Measurements from ENCODE around the gene KAZN.

The KAZN gene

GRCh38 chr1:14590411-14591180 is 7.9 kb upstream of the KAZN start:
- DNase-seq: peak; percentile 36

GRCh38 chr1:14591600-14591999 is 6.9 kb upstream of the KAZN start:
- no peak for DNase-seq

- DNase-seq: no peak
Measured at GRCh38 chr1:14592004-14592631, 6.4 kb upstream of the KAZN start.

GRCh38 chr1:14593302-14593701 is 5.2 kb upstream of the KAZN start:
- DNase-seq: no peak

- no peak for DNase-seq
Measured at GRCh38 chr1:14594045-14594444, 4.4 kb upstream of the KAZN start.

DNA sequence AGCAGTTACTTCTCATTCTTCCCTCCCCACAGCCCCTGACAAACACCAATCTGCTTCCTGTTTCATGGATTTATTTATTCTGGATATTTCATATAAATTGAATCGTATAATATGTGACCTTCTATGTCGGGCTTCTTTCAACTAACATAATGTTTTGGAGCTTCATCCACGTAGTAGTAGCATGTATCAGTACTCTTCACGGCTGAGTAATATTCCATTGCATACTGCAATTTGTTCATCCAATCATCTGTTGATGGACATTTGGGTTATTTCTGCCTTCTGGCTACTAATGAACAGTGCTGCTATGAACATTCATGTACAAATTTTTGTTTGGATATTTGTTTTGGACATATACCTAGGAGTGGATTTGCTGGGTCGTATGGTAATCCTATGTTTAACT is 1.9 kb upstream of the KAZN start:
- DNase-seq: no peak

DNA sequence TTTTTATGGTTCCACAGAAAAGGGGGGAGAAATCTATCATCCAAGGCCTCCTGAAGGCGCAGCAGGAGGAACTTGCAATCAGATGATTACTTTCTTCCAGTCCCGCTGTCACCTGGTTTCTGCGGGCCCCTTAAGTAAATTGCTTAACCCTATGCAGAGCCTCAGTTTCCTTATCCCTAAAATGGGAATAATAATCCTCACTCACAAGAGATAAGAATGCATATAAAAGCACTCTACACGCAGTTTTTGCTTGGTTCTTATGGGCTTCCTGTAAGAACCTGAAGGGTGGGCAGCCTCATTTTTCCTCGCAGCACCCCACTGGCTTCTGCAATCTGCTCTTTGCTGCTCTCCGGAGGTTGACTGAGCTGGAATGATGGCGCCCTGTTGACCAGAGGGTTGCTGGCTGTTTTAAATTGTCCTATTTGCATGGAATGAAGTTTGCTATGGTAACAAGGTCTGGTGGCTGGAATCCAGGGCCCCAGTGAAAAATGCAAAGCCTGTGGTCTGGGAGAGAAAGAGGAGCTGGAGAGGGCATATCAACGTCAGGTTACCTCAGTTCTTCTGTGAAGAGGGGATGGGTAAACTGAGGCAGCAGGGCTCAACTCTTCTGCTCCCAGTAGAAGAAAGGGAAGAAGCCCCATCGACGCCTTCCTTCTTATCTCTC is 1.0 kb upstream of the KAZN start:
- peak; percentile 26 for DNase-seq

DNA sequence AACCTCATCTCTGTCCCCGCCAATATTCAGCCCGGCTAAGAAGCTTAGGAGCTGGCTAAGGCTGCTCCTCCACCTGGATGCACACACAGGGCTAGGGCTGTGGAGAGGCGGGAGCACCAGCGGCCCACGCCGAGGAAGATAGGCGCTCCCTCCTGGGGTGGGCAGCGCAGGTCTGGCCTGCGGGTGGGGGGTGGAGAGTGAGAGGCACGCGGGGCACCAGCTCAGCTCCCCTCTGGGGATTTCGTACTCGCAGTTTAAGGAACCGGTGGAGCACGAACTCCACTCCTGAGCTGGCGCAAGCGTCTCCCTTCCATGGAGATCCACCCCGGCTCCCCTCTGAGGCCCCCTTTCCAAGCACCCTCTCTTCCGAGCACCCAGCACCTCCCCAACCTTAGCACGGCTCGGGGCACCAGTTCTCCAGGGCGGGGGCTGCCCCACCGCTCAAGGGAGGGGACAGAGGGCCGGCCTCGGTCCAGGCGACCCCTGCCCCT is 433 bp upstream of the KAZN start:
- DNase-seq: no peak

DNA sequence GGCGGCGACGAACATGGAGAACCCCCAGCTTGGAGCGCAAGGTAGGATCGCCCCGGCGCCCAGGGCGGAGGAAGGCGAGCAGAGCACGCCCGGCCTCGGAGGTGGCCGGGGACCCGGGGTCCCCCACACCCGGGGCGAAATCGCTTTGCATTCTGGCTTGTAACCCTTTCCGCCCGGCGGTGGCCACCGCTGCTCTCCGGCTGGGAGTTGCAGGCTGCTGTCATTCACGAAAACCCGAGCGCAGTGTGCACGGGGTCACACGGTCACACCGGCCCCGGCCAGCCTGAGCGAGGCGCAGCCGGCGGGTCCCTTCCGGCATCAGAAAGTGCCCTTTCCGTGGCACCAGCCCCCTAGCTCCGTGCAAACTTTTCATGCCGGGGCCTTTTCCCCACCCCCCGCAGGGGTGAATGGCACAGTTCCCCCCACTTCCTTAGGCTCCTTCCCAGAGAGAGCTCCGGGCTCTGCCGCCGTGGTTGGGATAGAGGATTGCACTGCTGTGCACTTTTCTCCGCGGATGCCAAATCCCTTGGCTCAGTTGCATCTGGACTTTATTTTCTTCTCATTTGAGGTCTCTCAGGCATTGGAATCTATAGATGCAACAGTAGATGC is 802 bp downstream of the KAZN start:
- peak; percentile 26 for DNase-seq

DNA sequence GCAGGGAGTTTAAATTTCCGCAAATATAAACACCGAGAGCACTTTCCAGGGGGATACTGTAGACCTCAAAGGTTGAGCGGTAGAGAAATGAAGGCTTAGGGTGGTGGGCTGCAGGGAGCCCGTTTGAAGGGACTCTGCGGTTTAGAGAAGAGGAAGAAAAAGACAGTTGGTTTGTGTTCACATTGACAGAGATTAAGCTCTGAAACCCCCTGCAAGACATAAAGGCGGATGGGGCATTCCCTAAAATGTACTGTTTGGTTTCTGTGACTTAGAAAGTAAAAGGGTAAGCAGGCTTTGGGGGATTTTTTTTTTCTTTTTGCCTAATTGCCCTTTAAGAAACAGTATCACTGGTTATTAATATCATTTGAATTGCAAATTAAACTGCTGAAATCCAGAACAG is 1.3 kb downstream of the KAZN start:
- no peak for DNase-seq

GRCh38 chr1:14600405-14601112 is 2.1 kb downstream of the KAZN start:
- no peak for DNase-seq

- peak; percentile 51 for DNase-seq
Measured at GRCh38 chr1:14602136-14602535, 3.7 kb downstream of the KAZN start.

DNA sequence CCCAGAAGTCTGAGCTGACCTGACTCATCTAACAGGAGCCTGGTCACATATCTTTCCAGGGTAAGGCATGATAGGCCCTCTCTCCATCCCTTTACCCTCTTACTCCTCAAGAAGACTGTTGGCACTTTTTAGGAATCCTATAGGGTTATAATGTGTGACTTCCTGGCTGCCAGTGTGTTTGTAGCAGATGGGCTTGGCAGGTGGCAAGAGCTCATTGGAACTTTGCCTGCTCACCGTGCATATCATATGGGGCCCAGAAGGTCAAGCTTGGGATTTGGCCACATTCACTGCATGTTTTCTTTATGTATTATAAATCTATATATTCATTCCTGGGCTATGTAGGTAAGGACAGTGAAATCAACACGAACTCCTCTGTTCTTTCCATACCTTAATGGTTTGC is 5.2 kb downstream of the KAZN start:
- DNase-seq: no peak

DNA sequence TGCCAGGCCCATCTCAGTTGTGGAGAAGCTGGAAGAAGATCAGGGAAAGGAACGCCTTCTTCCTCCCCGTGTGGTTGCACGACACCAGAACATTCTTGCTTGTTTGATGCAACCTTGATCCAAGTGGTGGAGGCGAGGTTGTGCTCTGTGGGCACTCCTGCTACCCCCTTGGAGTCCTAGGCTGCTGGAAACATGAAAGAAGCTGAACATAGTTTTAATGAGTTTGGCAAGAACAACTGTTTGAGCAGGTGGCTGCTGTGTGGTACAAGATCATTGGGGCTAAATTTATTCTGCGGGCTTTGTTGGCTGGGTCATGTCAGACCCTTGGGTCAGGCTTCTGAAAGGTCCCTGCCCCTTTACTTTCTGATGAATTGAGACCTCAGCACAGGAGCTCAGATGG is 5.9 kb downstream of the KAZN start:
- no peak for DNase-seq

GRCh38 chr1:14605945-14606344 is 7.5 kb downstream of the KAZN start:
- DNase-seq: no peak

GRCh38 chr1:14606632-14607031 is 8.1 kb downstream of the KAZN start:
- DNase-seq: no peak

- DNase-seq: no peak
Measured at GRCh38 chr1:14607295-14607694, 8.8 kb downstream of the KAZN start.

GRCh38 chr1:14608308-14608707 is 9.8 kb downstream of the KAZN start:
- DNase-seq: no peak

- DNase-seq: no peak
Measured at GRCh38 chr1:14610761-14611160, 12.3 kb downstream of the KAZN start.

- no peak for DNase-seq
Measured at GRCh38 chr1:14611792-14612191, 13.3 kb downstream of the KAZN start.

DNA sequence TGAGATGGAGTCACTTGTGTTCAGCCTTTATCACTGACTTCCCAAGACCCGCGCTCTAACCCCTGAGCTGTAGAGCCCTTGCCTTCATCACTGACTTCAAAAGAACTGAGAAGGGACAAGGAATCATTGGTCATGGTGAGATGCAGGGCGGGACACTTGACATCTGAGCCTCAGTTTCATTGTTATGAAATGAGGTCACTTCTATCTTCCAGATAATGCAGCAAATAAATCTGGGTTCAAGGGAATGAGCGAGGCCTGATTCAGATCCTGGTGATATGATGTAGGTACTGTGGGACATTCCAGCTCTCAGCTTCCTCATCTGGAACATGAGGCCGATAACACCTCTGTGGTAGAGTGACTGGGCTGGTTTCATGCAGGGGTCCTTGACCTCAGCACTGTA is 13.8 kb downstream of the KAZN start:
- DNase-seq: no peak

DNA sequence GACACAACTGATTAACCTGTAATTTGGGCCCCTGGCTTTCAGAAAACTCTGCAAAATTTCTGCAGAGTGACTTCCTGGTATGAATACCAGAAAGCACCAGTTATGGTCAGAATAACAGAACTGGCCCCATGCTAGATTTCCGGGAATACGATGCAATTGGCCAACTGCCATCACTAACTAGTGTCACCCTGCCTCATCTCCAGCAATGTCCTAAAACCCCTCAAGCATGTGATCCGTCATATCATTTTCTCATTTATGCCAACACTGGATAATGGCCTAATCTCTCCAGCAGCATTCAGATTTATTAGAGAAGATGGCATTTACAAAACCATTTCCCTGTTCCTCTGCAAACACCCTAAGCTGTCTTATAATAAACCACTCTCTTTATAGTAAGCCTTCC is 15.4 kb downstream of the KAZN start:
- DNase-seq: no peak

DNA sequence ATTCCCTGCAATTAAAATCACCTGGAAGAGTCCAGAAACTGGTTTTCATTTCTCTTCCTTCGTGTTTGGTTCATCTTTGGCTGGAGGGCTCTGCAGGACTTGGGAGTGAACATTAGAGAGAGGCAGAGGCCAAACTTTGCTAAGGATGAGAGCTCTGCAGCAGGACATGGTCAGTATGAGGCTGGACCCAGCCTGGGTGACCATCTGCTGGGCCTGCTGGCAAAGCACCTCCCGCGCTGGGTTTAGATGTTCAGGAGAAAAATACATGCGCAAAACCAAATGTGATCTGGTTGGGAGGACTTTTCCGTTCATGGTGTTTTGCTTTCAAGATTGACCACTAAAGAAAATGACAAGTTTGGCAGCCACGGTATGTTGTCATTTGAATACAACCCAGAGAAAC is 15.9 kb downstream of the KAZN start:
- no peak for DNase-seq

Measured in fibroblast of skin of right biceps (primary cell).